Glutamatergic neuron (in vitro differentiated cells): Measurements from ENCODE around the gene RABEP1. TPM values are rescaled to one million over a fixed set of nuclear protein-coding genes. Genes with fewer than 3 reads are reported as not detected.
"Not testable (repeated sequence)": the region's sequence is repeated elsewhere in the genome, so short reads cannot be mapped to it uniquely, and the experiment has no call there.

Experiments
- DNase-seq: peaks from one replicate; pipeline ENCODE4 v3.0.0; 2022
- H3K27ac Mint-ChIP-seq: one replicate; pipeline ENCODE4 v1.8.0; 2020; ENCODE audit warnings: mild to moderate bottlenecking, mixed read lengths, inconsistent platforms; ENCODE audit not compliant: unreplicated experiment
- H3K27me3 Mint-ChIP-seq: one replicate; pipeline ENCODE4 v1.8.0; 2020; ENCODE audit warnings: mild to moderate bottlenecking, moderate library complexity, mixed read lengths, inconsistent platforms; ENCODE audit not compliant: unreplicated experiment
- H3K36me3 Mint-ChIP-seq: one replicate; pipeline ENCODE4 v1.8.0; 2020; ENCODE audit warnings: mild to moderate bottlenecking, mixed read lengths, inconsistent platforms; ENCODE audit not compliant: unreplicated experiment
- H3K4me1 Mint-ChIP-seq: one replicate; pipeline ENCODE4 v1.8.0; 2020; ENCODE audit warnings: mild to moderate bottlenecking, low read depth, mixed read lengths, inconsistent platforms; ENCODE audit not compliant: unreplicated experiment
- H3K4me3 Mint-ChIP-seq: one replicate; pipeline ENCODE4 v1.8.0; 2020; ENCODE audit warnings: mild to moderate bottlenecking, mixed read lengths, inconsistent platforms; ENCODE audit not compliant: unreplicated experiment
- H3K9me3 Mint-ChIP-seq: one replicate; pipeline ENCODE4 v1.8.0; 2020; ENCODE audit warnings: mild to moderate bottlenecking, moderate library complexity, mixed read lengths, inconsistent platforms; ENCODE audit not compliant: unreplicated experiment
- total RNA-seq: library from RNA; stranded (reverse); fragmentation: NEBNext Ultra II Directional; extraction: Animal tissue kit (Norgen Biotek cat#: 25700); gene quantifications from one replicate; pipeline ENCODE4 v1.2.1, GENCODE V29; 2021; ENCODE audit not compliant: unreplicated experiment
- TF ChIP-seq, protein P1 (sequence below): fragments of 200-600 bp; sonication (generic); IDR thresholded peaks from one replicate; pipeline ENCODE4 v1.5.0; 2021; ENCODE audit not compliant: partially characterized antibody, unreplicated experiment

RABEP1 gene
- total RNA-seq, 1 donor from 2014 or later: 63.0 TPM

GRCh38 chr17:5422505-5422904, 140.4 kb downstream of the RABEP1 start:
- TF ChIP-seq, protein P1, sequence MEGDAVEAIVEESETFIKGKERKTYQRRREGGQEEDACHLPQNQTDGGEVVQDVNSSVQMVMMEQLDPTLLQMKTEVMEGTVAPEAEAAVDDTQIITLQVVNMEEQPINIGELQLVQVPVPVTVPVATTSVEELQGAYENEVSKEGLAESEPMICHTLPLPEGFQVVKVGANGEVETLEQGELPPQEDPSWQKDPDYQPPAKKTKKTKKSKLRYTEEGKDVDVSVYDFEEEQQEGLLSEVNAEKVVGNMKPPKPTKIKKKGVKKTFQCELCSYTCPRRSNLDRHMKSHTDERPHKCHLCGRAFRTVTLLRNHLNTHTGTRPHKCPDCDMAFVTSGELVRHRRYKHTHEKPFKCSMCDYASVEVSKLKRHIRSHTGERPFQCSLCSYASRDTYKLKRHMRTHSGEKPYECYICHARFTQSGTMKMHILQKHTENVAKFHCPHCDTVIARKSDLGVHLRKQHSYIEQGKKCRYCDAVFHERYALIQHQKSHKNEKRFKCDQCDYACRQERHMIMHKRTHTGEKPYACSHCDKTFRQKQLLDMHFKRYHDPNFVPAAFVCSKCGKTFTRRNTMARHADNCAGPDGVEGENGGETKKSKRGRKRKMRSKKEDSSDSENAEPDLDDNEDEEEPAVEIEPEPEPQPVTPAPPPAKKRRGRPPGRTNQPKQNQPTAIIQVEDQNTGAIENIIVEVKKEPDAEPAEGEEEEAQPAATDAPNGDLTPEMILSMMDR: no peak
- H3K4me1 Mint-ChIP-seq: peaks cover 13% of the 10 kb centered on the region
- H3K9me3 Mint-ChIP-seq: peaks cover 9% of the 10 kb centered on the region
- peak overlapping the region; percentile 2 for H3K4me3 Mint-ChIP-seq
- no peaks in the 10 kb centered on the region for H3K36me3 Mint-ChIP-seq
- peaks cover 13% of the 10 kb centered on the region for H3K27me3 Mint-ChIP-seq
- no peak for DNase-seq
- H3K27ac Mint-ChIP-seq: no peak overlapping the region

DNA sequence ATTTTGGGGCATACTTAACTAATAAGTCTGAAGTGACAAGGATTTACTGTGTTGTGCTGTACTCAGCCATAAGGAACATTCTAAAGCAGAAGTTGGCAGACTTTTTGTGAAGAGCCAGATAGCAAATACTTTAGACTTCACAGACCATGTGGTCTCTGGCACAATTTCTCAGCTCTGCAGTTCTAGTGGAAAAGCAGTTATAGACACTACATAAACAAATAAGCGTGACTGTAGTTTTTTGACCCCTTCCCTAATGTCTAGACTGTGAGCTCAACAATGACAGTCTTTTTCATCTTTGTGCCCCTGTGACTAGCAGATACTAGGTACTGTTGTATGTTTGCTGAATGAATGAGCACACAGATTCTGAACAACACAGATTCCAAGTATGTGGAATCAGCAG, 142.8 kb downstream of the RABEP1 start:
- H3K27me3 Mint-ChIP-seq: peaks cover 3% of the 10 kb centered on the region
- H3K27ac Mint-ChIP-seq: no peak overlapping the region
- H3K9me3 Mint-ChIP-seq: peaks cover under 1% of the 10 kb centered on the region
- H3K4me1 Mint-ChIP-seq: peaks cover 23% of the 10 kb centered on the region
- no peak overlapping the region for H3K4me3 Mint-ChIP-seq
- DNase-seq: no peak
- no peaks in the 10 kb centered on the region for H3K36me3 Mint-ChIP-seq
- TF ChIP-seq, protein P1: no peak

DNA sequence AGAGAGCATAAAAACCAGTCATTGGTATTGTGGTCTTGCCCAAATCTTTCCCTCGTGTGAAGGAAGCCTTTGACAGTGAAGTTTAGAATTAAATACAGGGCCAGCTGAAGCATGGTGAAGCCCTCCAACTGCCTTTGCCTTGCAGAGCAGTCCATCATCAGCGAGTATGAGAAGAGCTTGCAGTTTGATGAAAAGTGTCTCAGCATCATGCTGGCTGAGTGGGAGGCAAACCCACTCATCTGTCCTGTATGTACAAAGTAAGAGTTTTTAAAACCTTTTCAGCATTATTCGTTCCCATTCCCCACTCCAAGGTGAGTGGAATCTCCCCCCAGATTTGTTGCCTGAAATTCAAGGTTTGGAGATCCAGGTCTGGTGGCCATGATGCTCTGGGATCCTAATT, 143.7 kb downstream of the RABEP1 start:
- no peak for DNase-seq
- H3K9me3 Mint-ChIP-seq: no peaks in the 10 kb centered on the region
- no peak overlapping the region for H3K27ac Mint-ChIP-seq
- no peak overlapping the region for H3K4me3 Mint-ChIP-seq
- peaks cover 24% of the 10 kb centered on the region for H3K4me1 Mint-ChIP-seq
- TF ChIP-seq, protein P1: no peak
- no peaks in the 10 kb centered on the region for H3K27me3 Mint-ChIP-seq
- no peaks in the 10 kb centered on the region for H3K36me3 Mint-ChIP-seq

DNA sequence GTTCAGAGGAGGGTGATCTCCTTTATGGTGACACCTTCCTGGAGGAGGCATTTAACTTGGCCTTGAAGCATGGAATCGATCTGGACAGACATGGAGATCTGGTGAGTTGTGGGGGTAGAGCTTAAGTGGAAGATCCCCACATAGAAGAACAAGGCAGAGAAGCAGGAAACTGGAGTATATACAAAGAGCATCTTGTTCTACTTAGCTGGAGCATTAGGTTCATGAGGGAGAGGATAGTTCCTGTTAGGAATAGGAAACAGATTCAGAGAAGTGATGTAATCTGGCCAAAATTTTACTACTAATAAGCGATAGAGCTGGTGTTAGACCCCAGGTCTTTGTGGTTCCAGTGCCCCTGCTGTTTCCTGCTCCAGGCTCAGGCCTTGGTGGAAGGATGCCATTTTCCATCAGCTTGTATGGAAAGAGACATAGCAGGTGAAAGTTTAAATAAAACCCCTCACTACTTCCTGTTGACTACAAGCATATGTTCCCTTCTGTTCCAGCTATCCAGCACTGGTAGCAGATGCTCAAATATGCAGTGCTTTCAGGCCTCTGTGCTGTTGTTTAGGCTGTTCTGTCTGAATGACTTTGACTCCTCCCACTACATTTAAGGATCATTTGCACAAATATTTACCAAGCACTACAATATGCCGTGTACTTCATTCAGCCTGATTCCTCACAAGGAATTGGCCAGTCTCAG, 147.3 kb downstream of the RABEP1 start:
- H3K27ac Mint-ChIP-seq: peak overlapping the region; percentile 82
- H3K9me3 Mint-ChIP-seq: no peaks in the 10 kb centered on the region
- DNase-seq: no peak
- H3K36me3 Mint-ChIP-seq: peaks cover 4% of the 10 kb centered on the region
- peak overlapping the region; percentile 26 for H3K4me3 Mint-ChIP-seq
- H3K4me1 Mint-ChIP-seq: peaks cover 22% of the 10 kb centered on the region
- no peaks in the 10 kb centered on the region for H3K27me3 Mint-ChIP-seq
- TF ChIP-seq, protein P1: no peak

- no peak for DNase-seq
- Mint-ChIP-seq H3K27ac (peak overlapping the region; percentile 64), H3K36me3 (peaks cover 4% of the 10 kb centered on the region), H3K4me1 (peaks cover 22% of the 10 kb centered on the region), H3K9me3 (no peaks in the 10 kb centered on the region), H3K27me3 (no peaks in the 10 kb centered on the region), H3K4me3 (peak overlapping the region; percentile 47)
- TF ChIP-seq, protein P1: no peak
Observed at GRCh38 chr17:5430413-5430999, 148.4 kb downstream of the RABEP1 start.

- not testable (repeated sequence) for H3K9me3 Mint-ChIP-seq, H3K4me3 Mint-ChIP-seq, H3K27me3 Mint-ChIP-seq, DNase-seq, H3K36me3 Mint-ChIP-seq
- Mint-ChIP-seq H3K4me1 (peaks cover 22% of the 10 kb centered on the region), H3K27ac (peak overlapping the region; percentile 3)
Observed at GRCh38 chr17:5431234-5431633, 149.2 kb downstream of the RABEP1 start.
